GM10248 (cell line): ENCODE results near the gene NDC80.

ENCODE experiments used
- CTCF ChIA-PET: fragments of 300-600 bp; sonication (Branson Sonifier 250); formaldehyde crosslinking; extraction: SDS; loops from one replicate; lab custom pipeline; 2021; ENCODE audit warnings: antibody characterized with exemption; lab: Yijun Ruan, JAX
- POLR2A ChIA-PET: fragments of 350-650 bp; sonication (Branson Sonifier 250); formaldehyde crosslinking; extraction: SDS; loops from one replicate; lab custom pipeline; 2020; ENCODE audit warnings: antibody characterized with exemption; lab: Yijun Ruan, JAX
- DNase-seq: peaks from one replicate; pipeline ENCODE4 v3.0.0; 2012; ENCODE audit errors: extremely low spot score
- TF ChIP-seq, protein P1 (sequence below): IDR thresholded peaks from 2 replicates; pipeline ENCODE4 v1.5.1; 2012; ENCODE audit warnings: mild to moderate bottlenecking, low read depth; ENCODE audit errors: extremely low read depth, missing control alignments, control extremely low read depth

NDC80 gene

GRCh38 chr18:2551425-2551824 is 19.9 kb upstream of the NDC80 start:
- DNase-seq = no peak
- ChIA-PET POLR2A (no interaction called here), CTCF (interaction anchor here (2.4 kb wide), 1 partner anchor 10 kb away, joined by 15 read pairs; no protein-coding TSS in a partner anchor)
- TF ChIP-seq, protein P1, sequence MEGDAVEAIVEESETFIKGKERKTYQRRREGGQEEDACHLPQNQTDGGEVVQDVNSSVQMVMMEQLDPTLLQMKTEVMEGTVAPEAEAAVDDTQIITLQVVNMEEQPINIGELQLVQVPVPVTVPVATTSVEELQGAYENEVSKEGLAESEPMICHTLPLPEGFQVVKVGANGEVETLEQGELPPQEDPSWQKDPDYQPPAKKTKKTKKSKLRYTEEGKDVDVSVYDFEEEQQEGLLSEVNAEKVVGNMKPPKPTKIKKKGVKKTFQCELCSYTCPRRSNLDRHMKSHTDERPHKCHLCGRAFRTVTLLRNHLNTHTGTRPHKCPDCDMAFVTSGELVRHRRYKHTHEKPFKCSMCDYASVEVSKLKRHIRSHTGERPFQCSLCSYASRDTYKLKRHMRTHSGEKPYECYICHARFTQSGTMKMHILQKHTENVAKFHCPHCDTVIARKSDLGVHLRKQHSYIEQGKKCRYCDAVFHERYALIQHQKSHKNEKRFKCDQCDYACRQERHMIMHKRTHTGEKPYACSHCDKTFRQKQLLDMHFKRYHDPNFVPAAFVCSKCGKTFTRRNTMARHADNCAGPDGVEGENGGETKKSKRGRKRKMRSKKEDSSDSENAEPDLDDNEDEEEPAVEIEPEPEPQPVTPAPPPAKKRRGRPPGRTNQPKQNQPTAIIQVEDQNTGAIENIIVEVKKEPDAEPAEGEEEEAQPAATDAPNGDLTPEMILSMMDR = no peak

DNA sequence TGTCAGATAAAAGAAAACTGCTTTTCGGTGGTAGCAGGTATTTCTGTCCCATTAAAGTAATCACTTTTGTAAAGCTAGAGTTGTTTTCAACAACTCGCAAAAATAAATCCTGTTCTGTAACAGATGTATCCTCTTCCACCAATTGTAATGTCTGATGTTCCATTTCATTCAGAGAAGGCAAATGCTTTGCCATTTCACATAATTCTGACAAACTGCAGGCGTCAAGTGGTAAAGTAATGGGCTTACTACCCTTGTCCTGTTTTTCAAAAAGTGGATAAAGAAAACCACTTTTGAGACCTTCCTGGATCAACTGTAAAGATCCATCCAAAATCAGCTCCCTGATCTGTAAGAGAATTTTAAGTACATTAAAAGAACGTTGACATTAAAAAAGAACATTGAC is 16.7 kb upstream of the NDC80 start:
- ChIA-PET POLR2A (no interaction called here), CTCF (interaction anchor here (0.8 to 2.7 kb wide), 3 partner anchors 11 to 32 kb away, joined by 3 to 17 read pairs (median 3); no protein-coding TSS in a partner anchor)
- TF ChIP-seq, protein P1 = no peak
- DNase-seq = no peak

GRCh38 chr18:2555895-2556294 is 15.5 kb upstream of the NDC80 start:
- POLR2A ChIA-PET = no interaction called here
- CTCF ChIA-PET = interaction anchor here (1.0 to 2.0 kb wide), 3 partner anchors 9 to 14 kb away, joined by 4 to 11 read pairs (median 4); no protein-coding TSS in a partner anchor
- DNase-seq = no peak
- TF ChIP-seq, protein P1 = no peak

DNA sequence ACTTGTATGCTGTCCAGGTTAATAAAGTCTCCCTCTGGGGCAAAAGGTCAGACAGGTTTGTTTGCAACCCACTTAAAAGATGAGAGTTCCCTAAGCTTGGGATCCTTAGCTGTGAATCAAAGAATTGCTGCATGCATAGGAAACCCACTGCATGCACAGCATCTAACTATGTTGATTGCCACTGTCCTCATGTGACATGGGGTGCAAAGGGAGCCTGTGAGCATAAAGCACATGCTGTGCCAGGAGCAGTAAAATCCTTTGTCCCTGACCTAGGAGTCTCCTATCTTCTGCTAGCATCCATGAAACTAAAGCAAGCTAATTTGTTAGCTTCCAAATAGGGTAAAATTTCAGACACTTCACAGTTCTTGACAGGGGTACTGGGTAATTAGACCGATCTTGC is 13.8 kb upstream of the NDC80 start:
- TF ChIP-seq, protein P1 = no peak
- DNase-seq = no peak
- CTCF ChIA-PET = interaction anchor here (1.0 to 2.0 kb wide), 3 partner anchors 10 to 453 kb away, joined by 3 to 11 read pairs (median 3); no protein-coding TSS in a partner anchor
- POLR2A ChIA-PET = no interaction called here

- DNase-seq = no peak
- CTCF ChIA-PET = no interaction called here
- TF ChIP-seq, protein P1 = no peak
- POLR2A ChIA-PET = no interaction called here
These were observed 12.1 kb upstream of the NDC80 start for GRCh38 chr18:2559249-2559648.

- POLR2A ChIA-PET = no interaction called here
- CTCF ChIA-PET = interaction anchor here (2.6 kb wide), 1 partner anchor 17 kb away, joined by 13 read pairs; no protein-coding TSS in a partner anchor
- TF ChIP-seq, protein P1 = no peak
- no peak for DNase-seq
These were observed 7.0 kb upstream of the NDC80 start for GRCh38 chr18:2564373-2564772.
